ENCODE data around the gene ENDOV. TPM values are rescaled to one million over a fixed set of nuclear protein-coding genes. Genes with fewer than 3 reads are reported as not detected.
A peak's percentile ranks its signal among the peaks of the same experiment; 100 is the strongest.

Gene ENDOV
- total and polyA plus RNA-seq, 2 donors from 2014 or later, result 20.3 to 28.0 TPM

- no peak for FAIRE-seq
- no peak overlapping the region for H3K27ac ChIP-seq (ENCODE audit: low read depth in 2 of 2, low read length in 2 of 2)
- no peak for TF ChIP-seq CTCF (IDR thresholded peaks at IDR 0.05; ENCODE audit: borderline replicate concordance, extremely low read depth, insufficient read depth)
- peaks cover 17% of the 10 kb centered on the region for H3K27me3 ChIP-seq (ENCODE audit: control insufficient read depth, insufficient read depth, low read length)
- H3K36me3 ChIP-seq (ENCODE audit: control insufficient read depth in 2 of 3, insufficient read depth in 3 of 3, low read length in 3 of 3), result no peaks in the 10 kb centered on the region
- peaks cover 0 to 7% (median 0%) of the 10 kb centered on the region in 3 donors for H3K4me1 ChIP-seq (ENCODE audit: control insufficient read depth in 2 of 3, insufficient read depth in 2 of 3, low read depth in 1 of 3, low read length in 3 of 3)
- intact Hi-C loops (cut with DNase I), result no loop called here
- no peak overlapping the region for H3K9ac ChIP-seq (ENCODE audit: low read length in 3 of 3)
- peak in 1 of 5 donors; percentile 64 for DNase-seq
- no peaks in the 10 kb centered on the region for H3K9me3 ChIP-seq (ENCODE audit: control insufficient read depth in 2 of 3, insufficient read depth in 1 of 3, low read length in 3 of 3)
- H3K4me3 ChIP-seq (ENCODE audit: low read length in 3 of 3), result no peak overlapping the region
Observed at GRCh38 chr17:80472996-80473395, 58.0 kb downstream of the ENDOV start.

DNA sequence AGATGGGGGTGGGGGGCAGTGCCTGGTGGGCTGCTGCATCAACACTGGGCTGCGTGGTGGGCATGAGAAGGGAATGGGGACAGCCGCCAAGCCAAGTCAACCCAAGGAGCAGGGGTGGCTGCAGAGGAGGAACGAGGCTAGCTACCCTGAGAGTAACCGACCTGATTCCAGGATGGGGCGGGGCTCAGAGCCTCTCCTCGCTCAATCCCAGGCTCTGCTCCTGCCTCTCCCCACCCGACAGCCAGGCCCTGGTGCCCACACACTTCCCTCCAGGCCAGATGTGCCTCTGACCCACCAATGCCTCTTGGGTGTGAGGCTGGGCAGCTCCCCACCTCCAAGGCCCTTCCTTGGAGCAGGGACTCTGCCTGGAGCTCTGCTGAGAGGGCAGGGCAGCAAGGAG lies 58.7 kb downstream of the ENDOV start:
- H3K9me3 ChIP-seq (ENCODE audit: control insufficient read depth in 2 of 3, insufficient read depth in 1 of 3, low read length in 3 of 3), result no peaks in the 10 kb centered on the region
- FAIRE-seq (no peak), DNase-seq (peak in 1 of 5 donors; percentile 56)
- H3K9ac ChIP-seq (ENCODE audit: low read length in 3 of 3), result no peak overlapping the region
- H3K36me3 ChIP-seq (ENCODE audit: control insufficient read depth in 2 of 3, insufficient read depth in 3 of 3, low read length in 3 of 3), result no peaks in the 10 kb centered on the region
- peaks cover 0 to 13% (median 0%) of the 10 kb centered on the region in 3 donors for H3K4me1 ChIP-seq (ENCODE audit: control insufficient read depth in 2 of 3, insufficient read depth in 2 of 3, low read depth in 1 of 3, low read length in 3 of 3)
- H3K27me3 ChIP-seq (ENCODE audit: control insufficient read depth, insufficient read depth, low read length), result peaks cover 17% of the 10 kb centered on the region
- intact Hi-C loops (cut with DNase I), result no loop called here
- no peak overlapping the region for H3K27ac ChIP-seq (ENCODE audit: low read depth in 2 of 2, low read length in 2 of 2)
- no peak overlapping the region for H3K4me3 ChIP-seq (ENCODE audit: low read length in 3 of 3)
- TF ChIP-seq CTCF (IDR thresholded peaks at IDR 0.05; ENCODE audit: borderline replicate concordance, extremely low read depth, insufficient read depth), result no peak

DNA sequence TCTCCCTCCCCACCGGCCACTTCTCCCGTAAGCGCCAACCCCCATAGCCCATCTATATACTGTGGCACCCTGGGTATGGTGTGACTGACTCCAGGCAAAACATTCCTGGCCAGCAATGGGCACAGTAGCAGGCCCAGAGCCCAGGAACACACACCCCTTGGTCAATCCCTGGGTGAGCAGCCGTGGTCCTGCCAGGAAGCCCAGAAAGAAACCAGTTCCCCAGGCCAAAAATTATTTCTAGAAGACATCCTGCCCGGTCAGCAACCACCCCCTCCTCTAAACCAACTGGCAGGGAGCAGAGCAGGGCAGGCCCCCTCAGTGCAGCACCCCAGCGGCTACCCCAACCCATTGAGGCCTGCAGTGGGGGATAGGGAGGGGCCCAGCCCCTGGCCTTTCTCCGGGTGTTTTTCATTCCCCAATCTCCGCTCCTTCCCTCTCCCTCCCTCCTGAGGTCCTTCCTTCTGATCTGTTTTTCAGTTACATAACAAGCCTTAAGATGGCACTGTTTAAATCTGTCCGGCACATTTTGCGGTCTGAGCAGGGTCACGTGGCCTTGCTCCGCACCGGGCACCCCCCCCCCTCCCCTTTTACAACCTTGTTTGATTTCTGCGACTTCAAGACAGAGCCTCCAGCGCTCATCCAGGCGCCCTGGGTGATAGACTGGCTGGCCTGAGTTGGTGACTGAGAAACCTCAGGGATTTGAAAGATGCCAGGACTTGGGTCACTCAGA lies 59.4 kb downstream of the ENDOV start:
- Histone ChIP-seq H3K4me1 (ENCODE audit: control insufficient read depth in 2 of 3, insufficient read depth in 2 of 3, low read depth in 1 of 3, low read length in 3 of 3) (peaks cover 0 to 15% (median 0%) of the 10 kb centered on the region in 3 donors), H3K4me3 (ENCODE audit: low read length in 3 of 3) (no peak overlapping the region), H3K9me3 (ENCODE audit: control insufficient read depth in 2 of 3, insufficient read depth in 1 of 3, low read length in 3 of 3) (no peaks in the 10 kb centered on the region), H3K27me3 (ENCODE audit: control insufficient read depth, insufficient read depth, low read length) (peaks cover 23% of the 10 kb centered on the region), H3K9ac (ENCODE audit: low read length in 3 of 3) (no peak overlapping the region), H3K36me3 (ENCODE audit: control insufficient read depth in 2 of 3, insufficient read depth in 3 of 3, low read length in 3 of 3) (no peaks in the 10 kb centered on the region), H3K27ac (ENCODE audit: low read depth in 2 of 2, low read length in 2 of 2) (no peak overlapping the region)
- intact Hi-C loops (cut with DNase I), result no loop called here
- TF ChIP-seq CTCF (IDR thresholded peaks at IDR 0.05; ENCODE audit: borderline replicate concordance, extremely low read depth, insufficient read depth), result no peak
- FAIRE-seq (no peak), DNase-seq (peak in 4 of 5 donors; percentile 42 to 56 (median 44))

Measured in kidney (tissue), 14 donors.